ENCODE data around the gene ATP10A. TPM values are rescaled to one million over a fixed set of nuclear protein-coding genes. Genes with fewer than 3 reads are reported as not detected.
"Not testable (repeated sequence)": the region's sequence is repeated elsewhere in the genome, so short reads cannot be mapped to it uniquely, and the experiment has no call there.

The ATP10A gene
- total RNA-seq, 4 donors from 2014 or later, result 1.6 to 8.2 (median 3.7) TPM

DNA sequence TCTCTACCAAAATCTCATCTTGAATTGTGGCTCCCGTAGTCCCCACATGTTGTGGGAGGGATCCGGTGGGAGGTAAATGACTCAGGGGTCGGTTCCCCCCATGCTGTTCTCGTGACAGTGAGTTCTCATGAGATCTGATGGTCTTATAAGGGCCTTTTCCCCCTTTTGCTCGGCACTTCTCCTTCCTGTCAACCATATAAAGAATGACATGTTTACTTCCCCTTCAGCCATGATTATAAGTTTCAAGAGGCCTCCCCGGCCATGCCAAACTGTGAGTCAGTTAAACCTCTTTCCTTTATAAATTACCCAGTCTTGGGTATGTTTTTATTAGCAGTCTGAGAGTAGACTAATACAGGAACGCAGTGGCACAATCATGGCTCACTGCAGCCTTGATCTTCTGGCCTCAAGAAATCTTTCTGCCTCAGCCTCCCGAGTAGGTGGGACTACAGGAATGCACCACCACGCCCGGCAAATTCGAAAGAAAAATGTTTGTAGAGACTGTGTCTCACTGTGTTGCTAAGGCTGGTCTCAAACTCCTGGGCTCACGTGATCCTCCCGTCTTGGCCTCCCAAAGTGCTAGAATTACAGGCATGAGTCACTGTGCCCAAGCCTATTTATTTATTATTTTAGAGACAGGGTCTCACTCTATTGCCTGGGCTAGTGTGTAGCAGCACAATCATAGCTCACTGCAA lies 101.0 kb downstream of the ATP10A start:
- 88 to 89% methylated on average over 13 of the region's 13 CpGs for WGBS, 2 donors
- peak in 1 of 2 donors; percentile 7 for DNase-seq (ENCODE audit: low spot score in 2 of 2)
- intact Hi-C loops (cut with DNase I; ENCODE audit: low total_unique reads), result no loop called here
- no peak overlapping the region for H3K4me3 ChIP-seq (ENCODE audit: low read depth, poor library complexity, severe bottlenecking)
- TF ChIP-seq CTCF (IDR thresholded peaks at IDR 0.05) (no peak), POLR2A (IDR thresholded peaks at IDR 0.05) (no peak)

GRCh38 chr15:25759421-25759820 lies 103.7 kb downstream of the ATP10A start:
- WGBS, 2 donors, result 95 to 97% methylated on average over 4 of the region's 4 CpGs
- intact Hi-C loops (cut with DNase I; ENCODE audit: low total_unique reads), result no loop called here
- no peak overlapping the region for H3K4me3 ChIP-seq (ENCODE audit: low read depth, poor library complexity, severe bottlenecking)
- TF ChIP-seq POLR2A (IDR thresholded peaks at IDR 0.05), result no peak
- TF ChIP-seq CTCF (IDR thresholded peaks at IDR 0.05), result no peak
- DNase-seq (ENCODE audit: low spot score in 2 of 2), result no peak

- 86 to 90% methylated on average over 11 of the region's 11 CpGs for WGBS, 2 donors
- DNase-seq (ENCODE audit: low spot score in 2 of 2), result peak in 1 of 2 donors; percentile 5
- H3K4me3 ChIP-seq (ENCODE audit: low read depth, poor library complexity, severe bottlenecking); intact Hi-C loops (cut with DNase I; ENCODE audit: low total_unique reads): not testable (repeated sequence)
Measured at GRCh38 chr15:25758612-25759011, 104.5 kb downstream of the ATP10A start.

- intact Hi-C loops (cut with DNase I; ENCODE audit: low total_unique reads), result no loop called here
- WGBS, 2 donors, result 74 to 82% methylated on average over 10 of the region's 10 CpGs
- TF ChIP-seq POLR2A (IDR thresholded peaks at IDR 0.05), result no peak
- TF ChIP-seq CTCF (IDR thresholded peaks at IDR 0.05), result no peak
- H3K4me3 ChIP-seq (ENCODE audit: low read depth, poor library complexity, severe bottlenecking), result no peak overlapping the region
- DNase-seq (ENCODE audit: low spot score in 2 of 2), result no peak
Measured at GRCh38 chr15:25743548-25744275, 119.4 kb downstream of the ATP10A start.

DNA sequence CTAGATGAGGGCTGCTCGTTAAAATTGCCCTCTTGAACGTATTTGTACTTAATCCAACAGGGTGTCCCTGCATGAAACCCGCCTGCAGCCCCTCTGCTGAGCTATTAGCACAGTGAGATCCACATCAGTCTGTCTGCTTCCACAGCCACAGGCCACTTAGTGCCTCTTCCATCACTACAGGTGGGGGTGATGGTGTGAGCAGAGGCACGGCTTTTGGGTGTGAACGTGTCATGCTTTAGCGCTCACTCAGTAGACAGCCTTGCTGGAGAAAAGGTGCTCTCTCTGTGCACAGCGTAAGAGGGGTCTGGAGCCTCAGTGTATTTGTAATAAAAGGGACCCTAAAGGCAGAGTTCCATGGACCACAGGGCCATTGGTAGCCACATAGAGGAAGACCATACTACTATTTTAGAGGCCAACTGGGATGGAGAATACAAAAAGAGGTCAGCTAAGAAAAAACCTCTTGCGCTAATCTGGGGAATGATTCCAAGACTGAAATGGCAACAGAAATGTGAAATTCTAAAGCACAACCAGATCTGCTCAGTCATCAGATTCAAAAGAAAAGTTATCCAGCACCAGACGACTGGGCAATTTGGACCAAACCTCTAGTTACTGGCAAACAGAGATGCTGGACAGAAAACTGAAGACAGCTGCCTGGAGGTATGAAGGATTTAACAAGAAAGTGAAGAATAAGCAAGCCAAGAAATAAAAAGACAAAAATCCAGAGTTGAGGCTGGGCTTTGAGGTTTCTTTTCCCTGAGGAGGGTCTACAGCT lies 120.2 kb downstream of the ATP10A start:
- H3K4me3 ChIP-seq (ENCODE audit: low read depth, poor library complexity, severe bottlenecking), result no peak overlapping the region
- intact Hi-C loops (cut with DNase I; ENCODE audit: low total_unique reads), result no loop called here
- 73 to 81% methylated on average over 8 to 9 of the region's 9 CpGs for WGBS, 2 donors
- TF ChIP-seq CTCF (IDR thresholded peaks at IDR 0.05) (no peak), POLR2A (IDR thresholded peaks at IDR 0.05) (no peak)
- no peak for DNase-seq (ENCODE audit: low spot score in 2 of 2)
